Daoy (cell line): Measurements from ENCODE around the gene UBXN7. TPM values are rescaled to one million over a fixed set of nuclear protein-coding genes. Genes with fewer than 3 reads are reported as not detected.
"Not testable (repeated sequence)": the region's sequence is repeated elsewhere in the genome, so short reads cannot be mapped to it uniquely, and the experiment has no call there.

Experiments
- DNase-seq: peaks from one replicate; pipeline ENCODE4 v3.0.0-alpha.2; 2015; ENCODE audit warnings: low read depth
- total RNA-seq: library from RNA; depleted of rRNA; stranded (reverse); fragments of >200 nt; shearing (Covaris generic); gene quantifications from 2 replicates; pipeline ENCODE4 v1.2.3, GENCODE V29; 2014; rRNA removed

Gene UBXN7
- total RNA-seq, 1 experiment from 2014 or later, result 13.7 TPM

- not testable (repeated sequence) for DNase-seq
These were observed 115.2 kb downstream of the UBXN7 start for GRCh38 chr3:196316799-196317686.

DNA sequence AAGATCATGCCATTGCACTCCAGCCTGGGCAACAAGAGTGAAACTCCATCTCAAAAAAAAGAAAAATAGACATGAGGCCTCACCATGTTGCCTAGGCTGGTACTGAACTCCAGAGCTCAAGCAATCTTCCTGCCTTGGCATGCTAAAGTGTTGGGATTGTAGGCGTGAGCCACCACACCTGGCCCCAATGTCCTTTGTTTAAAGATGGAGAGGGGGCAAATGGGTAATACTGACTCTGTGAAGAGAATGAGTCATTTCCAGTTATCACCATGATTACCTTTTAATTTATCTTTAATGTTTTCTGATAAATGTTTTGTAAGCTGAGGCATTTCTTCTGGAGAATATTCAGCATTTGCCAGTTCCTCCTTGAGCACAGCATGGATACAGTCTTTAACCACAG is 116.4 kb downstream of the UBXN7 start:
- DNase-seq, result no peak

- DNase-seq, result no peak
These were observed 117.6 kb downstream of the UBXN7 start for GRCh38 chr3:196314597-196314996.

GRCh38 chr3:196314086-196314485 is 118.1 kb downstream of the UBXN7 start:
- not testable (repeated sequence) for DNase-seq

- DNase-seq, result not testable (repeated sequence)
These were observed 129.3 kb downstream of the UBXN7 start for GRCh38 chr3:196302960-196303359.

DNA sequence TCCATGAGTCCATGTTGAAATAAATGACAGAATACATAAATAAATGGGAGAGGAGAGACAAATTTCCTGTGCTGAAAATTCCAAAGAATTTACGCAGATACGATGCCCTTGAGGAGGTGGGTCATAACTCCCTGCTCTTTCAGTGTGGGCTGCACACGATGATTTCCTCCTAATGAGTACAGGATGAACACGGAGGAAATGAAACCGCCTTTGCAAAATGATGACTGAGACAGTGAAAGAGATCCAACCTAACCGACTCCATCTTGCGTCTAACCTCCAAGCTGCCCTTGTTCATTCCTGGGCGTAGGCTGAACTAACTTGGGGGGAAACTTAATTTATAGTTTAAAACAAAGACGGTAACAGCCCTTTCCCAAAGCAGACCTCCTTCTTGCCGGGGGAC is 129.7 kb downstream of the UBXN7 start:
- DNase-seq, result not testable (repeated sequence)

- DNase-seq, result no peak
These were observed 133.7 kb downstream of the UBXN7 start for GRCh38 chr3:196298521-196298920.

Other genes starting within 250 kb of the UBXN7 start
- gene ZDHHC19, start 221.0 kb downstream of the UBXN7 start, total RNA-seq, result not detected in 2 replicates
- gene SLC51A, start 215.9 kb downstream of the UBXN7 start, total RNA-seq, result not detected in 2 replicates
- 68.6 and 76.3 TPM in 2 replicates for gene PCYT1A, start 144.7 kb downstream of the UBXN7 start, total RNA-seq
- gene DYNLT2B, start 114.2 kb downstream of the UBXN7 start, total RNA-seq, result 14.2 and 25.0 TPM in 2 replicates
- 0.36 and 1.2 TPM in 2 replicates for gene TM4SF19, start 94.0 kb downstream of the UBXN7 start, total RNA-seq
- 12.0 and 14.5 TPM in 2 replicates for gene RNF168, start 71.3 kb upstream of the UBXN7 start, total RNA-seq
- not detected in 2 replicates for gene SMCO1, start 82.9 kb upstream of the UBXN7 start, total RNA-seq
- 9.5 and 16.9 TPM in 2 replicates for gene WDR53, start 136.1 kb upstream of the UBXN7 start, total RNA-seq
- 31.5 and 33.4 TPM in 2 replicates for gene FBXO45, start 136.2 kb upstream of the UBXN7 start, total RNA-seq
- gene NRROS, start 207.3 kb upstream of the UBXN7 start, total RNA-seq, result 2.1 and 2.5 TPM in 2 replicates